ENCODE results near the gene DNMBP.

DNA sequence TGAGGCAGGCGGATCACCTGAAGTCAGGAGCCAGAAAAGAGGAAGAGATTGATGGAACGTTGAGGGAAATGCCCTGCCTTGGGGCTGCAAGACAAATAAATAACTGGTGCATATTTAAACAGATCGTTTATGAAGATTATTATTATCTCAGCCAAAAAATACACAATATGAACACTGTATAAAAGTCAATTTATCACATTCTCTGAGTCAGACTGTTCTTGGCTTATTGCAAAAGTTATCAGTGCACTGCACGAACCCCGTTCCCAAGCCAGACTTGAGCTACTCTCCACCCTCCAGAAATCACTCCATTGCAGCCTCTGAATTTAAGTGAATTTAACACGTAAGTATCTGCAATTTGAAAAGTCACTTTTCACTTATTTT lies 1.6 kb downstream of the DNMBP start:
- TF ChIP-seq SPI1 (IDR thresholded peaks at IDR 0.05; ENCODE audit: borderline replicate concordance, low read depth) (no peak), POLR2AphosphoS5 (IDR thresholded peaks at IDR 0.05; ENCODE audit: low read depth) (no peak), GABPA (IDR thresholded peaks at IDR 0.05; ENCODE audit: low read depth) (no peak)
- TF ChIP-seq, protein P1, sequence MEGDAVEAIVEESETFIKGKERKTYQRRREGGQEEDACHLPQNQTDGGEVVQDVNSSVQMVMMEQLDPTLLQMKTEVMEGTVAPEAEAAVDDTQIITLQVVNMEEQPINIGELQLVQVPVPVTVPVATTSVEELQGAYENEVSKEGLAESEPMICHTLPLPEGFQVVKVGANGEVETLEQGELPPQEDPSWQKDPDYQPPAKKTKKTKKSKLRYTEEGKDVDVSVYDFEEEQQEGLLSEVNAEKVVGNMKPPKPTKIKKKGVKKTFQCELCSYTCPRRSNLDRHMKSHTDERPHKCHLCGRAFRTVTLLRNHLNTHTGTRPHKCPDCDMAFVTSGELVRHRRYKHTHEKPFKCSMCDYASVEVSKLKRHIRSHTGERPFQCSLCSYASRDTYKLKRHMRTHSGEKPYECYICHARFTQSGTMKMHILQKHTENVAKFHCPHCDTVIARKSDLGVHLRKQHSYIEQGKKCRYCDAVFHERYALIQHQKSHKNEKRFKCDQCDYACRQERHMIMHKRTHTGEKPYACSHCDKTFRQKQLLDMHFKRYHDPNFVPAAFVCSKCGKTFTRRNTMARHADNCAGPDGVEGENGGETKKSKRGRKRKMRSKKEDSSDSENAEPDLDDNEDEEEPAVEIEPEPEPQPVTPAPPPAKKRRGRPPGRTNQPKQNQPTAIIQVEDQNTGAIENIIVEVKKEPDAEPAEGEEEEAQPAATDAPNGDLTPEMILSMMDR (IDR thresholded peaks at IDR 0.05; ENCODE audit: insufficient read depth, low read length) = no peak
- TF ChIP-seq, protein P2, sequence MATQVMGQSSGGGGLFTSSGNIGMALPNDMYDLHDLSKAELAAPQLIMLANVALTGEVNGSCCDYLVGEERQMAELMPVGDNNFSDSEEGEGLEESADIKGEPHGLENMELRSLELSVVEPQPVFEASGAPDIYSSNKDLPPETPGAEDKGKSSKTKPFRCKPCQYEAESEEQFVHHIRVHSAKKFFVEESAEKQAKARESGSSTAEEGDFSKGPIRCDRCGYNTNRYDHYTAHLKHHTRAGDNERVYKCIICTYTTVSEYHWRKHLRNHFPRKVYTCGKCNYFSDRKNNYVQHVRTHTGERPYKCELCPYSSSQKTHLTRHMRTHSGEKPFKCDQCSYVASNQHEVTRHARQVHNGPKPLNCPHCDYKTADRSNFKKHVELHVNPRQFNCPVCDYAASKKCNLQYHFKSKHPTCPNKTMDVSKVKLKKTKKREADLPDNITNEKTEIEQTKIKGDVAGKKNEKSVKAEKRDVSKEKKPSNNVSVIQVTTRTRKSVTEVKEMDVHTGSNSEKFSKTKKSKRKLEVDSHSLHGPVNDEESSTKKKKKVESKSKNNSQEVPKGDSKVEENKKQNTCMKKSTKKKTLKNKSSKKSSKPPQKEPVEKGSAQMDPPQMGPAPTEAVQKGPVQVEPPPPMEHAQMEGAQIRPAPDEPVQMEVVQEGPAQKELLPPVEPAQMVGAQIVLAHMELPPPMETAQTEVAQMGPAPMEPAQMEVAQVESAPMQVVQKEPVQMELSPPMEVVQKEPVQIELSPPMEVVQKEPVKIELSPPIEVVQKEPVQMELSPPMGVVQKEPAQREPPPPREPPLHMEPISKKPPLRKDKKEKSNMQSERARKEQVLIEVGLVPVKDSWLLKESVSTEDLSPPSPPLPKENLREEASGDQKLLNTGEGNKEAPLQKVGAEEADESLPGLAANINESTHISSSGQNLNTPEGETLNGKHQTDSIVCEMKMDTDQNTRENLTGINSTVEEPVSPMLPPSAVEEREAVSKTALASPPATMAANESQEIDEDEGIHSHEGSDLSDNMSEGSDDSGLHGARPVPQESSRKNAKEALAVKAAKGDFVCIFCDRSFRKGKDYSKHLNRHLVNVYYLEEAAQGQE (IDR thresholded peaks at IDR 0.05; ENCODE audit: insufficient replicate concordance, low read depth) = no peak

Measured in HL-60 (cell line).